HUDEP-2 (cell line): ENCODE data around the gene AQP12A.
A peak's percentile ranks its signal among the peaks of the same experiment; 100 is the strongest.

Source experiments
- DNase-seq, 76 experiments: peaks; one replicate each; lab custom pipeline; 2025; ENCODE audit not compliant: unreplicated experiment in 76 of 76; lab: John Stamatoyannopoulos, UW

Gene AQP12A

GRCh38 chr2:240703417-240704341 lies 12.0 kb downstream of the AQP12A start:
- no peak for DNase-seq

GRCh38 chr2:240704651-240705050 lies 13.0 kb downstream of the AQP12A start:
- no peak for DNase-seq

- no peak for DNase-seq
These were observed 13.6 kb downstream of the AQP12A start for GRCh38 chr2:240705204-240705791.

- DNase-seq, result no peak
These were observed 15.5 kb downstream of the AQP12A start for GRCh38 chr2:240707043-240707756.

- DNase-seq, result no peak
These were observed 16.2 kb downstream of the AQP12A start for GRCh38 chr2:240707821-240708220.

GRCh38 chr2:240708457-240708856 lies 16.8 kb downstream of the AQP12A start:
- DNase-seq, result peak in 1 of 76 experiments; percentile 1

- DNase-seq, result no peak
These were observed 19.6 kb downstream of the AQP12A start for GRCh38 chr2:240711296-240711695.

GRCh38 chr2:240711701-240712100 lies 20.0 kb downstream of the AQP12A start:
- no peak for DNase-seq

- DNase-seq, result no peak
These were observed 20.5 kb downstream of the AQP12A start for GRCh38 chr2:240712121-240712520.

GRCh38 chr2:240713071-240713927 lies 21.6 kb downstream of the AQP12A start:
- no peak for DNase-seq

GRCh38 chr2:240713928-240714746 lies 22.5 kb downstream of the AQP12A start:
- no peak for DNase-seq

GRCh38 chr2:240714747-240715725 lies 23.4 kb downstream of the AQP12A start:
- DNase-seq, result no peak

- DNase-seq, result no peak
These were observed 24.6 kb downstream of the AQP12A start for GRCh38 chr2:240716130-240716798.

- DNase-seq, result no peak
These were observed 25.5 kb downstream of the AQP12A start for GRCh38 chr2:240717181-240717641.

GRCh38 chr2:240717681-240718581 lies 26.3 kb downstream of the AQP12A start:
- DNase-seq, result no peak

GRCh38 chr2:240718896-240719490 lies 27.3 kb downstream of the AQP12A start:
- DNase-seq, result no peak
